ENCODE results near the gene FETUB. TPM values are rescaled to one million over a fixed set of nuclear protein-coding genes. Genes with fewer than 3 reads are reported as not detected.

Gene FETUB
- total and polyA plus RNA-seq, 2 of the 8 experiments (the other 6 are each of a cell fraction or from before 2014, with no cell fraction given) = 0.15 TPM; not detected in 1

DNA sequence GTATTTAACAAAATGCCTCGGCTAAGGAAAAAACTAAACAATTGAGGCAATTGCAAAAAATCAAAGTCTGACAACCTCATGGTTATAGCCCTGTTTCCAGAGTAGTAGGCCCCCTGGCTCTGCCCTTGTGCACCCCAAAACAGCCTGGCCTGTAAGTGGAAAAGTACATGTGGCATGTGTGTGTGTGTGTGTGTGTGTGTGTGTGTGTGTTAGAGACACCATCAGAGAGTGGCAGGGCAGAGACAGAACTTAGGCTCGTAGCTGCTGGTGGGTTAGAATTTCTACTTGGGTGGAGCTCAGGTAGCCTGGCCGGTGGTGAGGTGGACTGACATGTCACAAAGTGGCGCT is 41.4 kb upstream of the FETUB start (continued):
- TF ChIP-seq GABPA (IDR thresholded peaks at IDR 0.05; ENCODE audit: borderline replicate concordance, insufficient read depth, low read length) = no peak
